Neural progenitor cell (in vitro differentiated cells): Measurements from ENCODE around the gene APC. TPM values are rescaled to one million over a fixed set of nuclear protein-coding genes. Genes with fewer than 3 reads are reported as not detected.

Experiments used
- DNase-seq: peaks from one replicate; pipeline ENCODE4 v3.0.0-alpha.2; 2016; ENCODE audit warnings: low spot score
- H2AFZ ChIP-seq: fragments of 200-600 bp; sonication (generic); replicated peaks from 2 replicates; pipeline ENCODE4 v1.6.1; 2016; ENCODE audit warnings: antibody characterized with exemption
- H3F3A ChIP-seq: fragments of 200-600 bp; sonication (generic); 2 replicates; pipeline ENCODE4 v1.6.1; 2016; ENCODE audit warnings: antibody characterized with exemption, low read depth
- H3K27ac ChIP-seq: fragments of 200-600 bp; sonication (generic); 2 replicates; pipeline ENCODE4 v1.5.1; 2016; ENCODE audit warnings: mild to moderate bottlenecking
- H3K27me3 ChIP-seq: fragments of 200-600 bp; sonication (generic); 2 replicates; pipeline ENCODE4 v1.6.1; 2016; ENCODE audit warnings: mild to moderate bottlenecking, moderate library complexity
- H3K36me3 ChIP-seq: fragments of 200-600 bp; sonication (generic); 2 replicates; pipeline ENCODE4 v1.5.1; 2016
- H3K4me1 ChIP-seq: fragments of 200-600 bp; sonication (generic); 2 replicates; pipeline ENCODE4 v1.6.1; 2016; ENCODE audit warnings: mixed run types
- H3K4me2 ChIP-seq: fragments of 200-600 bp; sonication (generic); 2 replicates; pipeline ENCODE4 v1.6.1; 2016
- H3K4me3 ChIP-seq: fragments of 200-600 bp; sonication (generic); 2 replicates; pipeline ENCODE4 v1.5.1; 2016
- H3K79me2 ChIP-seq: fragments of 200-600 bp; sonication (generic); 2 replicates; pipeline ENCODE4 v1.6.1; 2016; ENCODE audit warnings: low read depth
- H3K9ac ChIP-seq: fragments of 200-600 bp; sonication (generic); 2 replicates; pipeline ENCODE4 v1.6.1; 2016
- H3K9me3 ChIP-seq: fragments of 200-600 bp; sonication (generic); 2 replicates; pipeline ENCODE4 v1.5.1; 2016; ENCODE audit warnings: low read depth
- H4K20me1 ChIP-seq: fragments of 200-600 bp; sonication (generic); 2 replicates; pipeline ENCODE4 v1.6.1; 2016; ENCODE audit warnings: low read depth
- H3K27ac Mint-ChIP-seq: 3 replicates; pipeline ENCODE4 v1.8.0; 2021; ENCODE audit warnings: mixed read lengths
- H3K27me3 Mint-ChIP-seq: 2 replicates; pipeline ENCODE4 v1.8.0; 2022; ENCODE audit warnings: low read depth, mild to moderate bottlenecking, inconsistent platforms, moderate library complexity, mixed read lengths; ENCODE audit not compliant: insufficient read depth
- H3K36me3 Mint-ChIP-seq: 3 replicates; pipeline ENCODE4 v1.8.0; 2021; ENCODE audit warnings: mixed read lengths
- H3K4me1 Mint-ChIP-seq: 3 replicates; pipeline ENCODE4 v1.8.0; 2021; ENCODE audit warnings: mixed read lengths
- H3K4me3 Mint-ChIP-seq: 3 replicates; pipeline ENCODE4 v1.8.0; 2021; ENCODE audit warnings: mild to moderate bottlenecking, moderate library complexity, mixed read lengths
- H3K9me3 Mint-ChIP-seq: 3 replicates; pipeline ENCODE4 v1.8.0; 2020; ENCODE audit warnings: mixed read lengths
- CTCF ChIP-seq: fragments of 200-600 bp; sonication (generic); IDR thresholded peaks from 2 replicates; pipeline ENCODE4 v1.5.1; 2017; ENCODE audit warnings: antibody characterized with exemption, mild to moderate bottlenecking
- EZH2 ChIP-seq: fragments of 200-600 bp; sonication (generic); IDR thresholded peaks from 2 replicates; pipeline ENCODE4 v1.6.1; 2017; ENCODE audit warnings: antibody characterized with exemption, mild to moderate bottlenecking, moderate library complexity
- EZH2phosphoT487 ChIP-seq: fragments of 200-600 bp; sonication (generic); IDR thresholded peaks from 2 replicates; pipeline ENCODE4 v1.6.1; 2017; ENCODE audit warnings: antibody characterized with exemption
- total RNA-seq: library from RNA; depleted of rRNA; stranded (reverse); fragments of >200 nt; gene quantifications from 2 replicates; pipeline ENCODE4 v1.2.3, GENCODE V29; 2015; ENCODE audit warnings: low replicate concordance

The APC gene
- total RNA-seq, 1 donor from 2014 or later, result 39.7 TPM

GRCh38 chr5:112795944-112796678, 58.4 kb downstream of the APC start:
- H3K27ac Mint-ChIP-seq, result no peak overlapping the region
- Histone ChIP-seq H3F3A (no peaks in the 10 kb centered on the region), H3K36me3 (peaks cover 16% of the 10 kb centered on the region), H3K79me2 (no peaks in the 10 kb centered on the region), H3K27ac (no peak overlapping the region), H3K4me3 (no peak overlapping the region), H4K20me1 (no peaks in the 10 kb centered on the region), H3K9me3 (no peaks in the 10 kb centered on the region), H3K9ac (no peak overlapping the region), H3K4me2 (no peak overlapping the region), H3K4me1 (no peaks in the 10 kb centered on the region), H3K27me3 (no peaks in the 10 kb centered on the region), H2AFZ (no peak overlapping the region)
- TF ChIP-seq EZH2, result no peak
- no peak for TF ChIP-seq CTCF
- H3K4me1 Mint-ChIP-seq, result peaks cover 6% of the 10 kb centered on the region
- H3K36me3 Mint-ChIP-seq, result peaks cover 28% of the 10 kb centered on the region
- H3K9me3 Mint-ChIP-seq, result no peaks in the 10 kb centered on the region
- no peak for DNase-seq
- H3K4me3 Mint-ChIP-seq, result no peak overlapping the region
- H3K27me3 Mint-ChIP-seq, result no peaks in the 10 kb centered on the region

- Histone ChIP-seq H3K27me3 (no peaks in the 10 kb centered on the region), H3K27ac (no peak overlapping the region), H3K4me2 (no peak overlapping the region), H3K36me3 (peaks cover 7% of the 10 kb centered on the region), H2AFZ (no peak overlapping the region), H4K20me1 (no peaks in the 10 kb centered on the region), H3K4me1 (no peaks in the 10 kb centered on the region), H3K4me3 (no peak overlapping the region), H3K9me3 (no peaks in the 10 kb centered on the region), H3F3A (no peaks in the 10 kb centered on the region), H3K79me2 (no peaks in the 10 kb centered on the region), H3K9ac (no peak overlapping the region)
- H3K4me3 Mint-ChIP-seq, result no peak overlapping the region
- no peak for DNase-seq
- H3K27me3 Mint-ChIP-seq, result no peaks in the 10 kb centered on the region
- TF ChIP-seq EZH2 (no peak), EZH2phosphoT487 (no peak), CTCF (no peak)
- H3K9me3 Mint-ChIP-seq, result no peaks in the 10 kb centered on the region
- H3K4me1 Mint-ChIP-seq, result peaks cover 6% of the 10 kb centered on the region
- H3K27ac Mint-ChIP-seq, result no peak overlapping the region
- peaks cover 20% of the 10 kb centered on the region for H3K36me3 Mint-ChIP-seq
Measured at GRCh38 chr5:112799661-112800060, 62.0 kb downstream of the APC start.

GRCh38 chr5:112800891-112801290, 63.2 kb downstream of the APC start:
- no peak overlapping the region for H2AFZ ChIP-seq
- no peaks in the 10 kb centered on the region for H3K27me3 Mint-ChIP-seq
- no peak overlapping the region for H3K4me3 Mint-ChIP-seq
- no peak for TF ChIP-seq EZH2phosphoT487
- TF ChIP-seq CTCF, result no peak
- TF ChIP-seq EZH2, result no peak
- H3F3A ChIP-seq, result no peaks in the 10 kb centered on the region
- H3K27me3 ChIP-seq, result no peaks in the 10 kb centered on the region
- DNase-seq, result no peak
- peaks cover 7% of the 10 kb centered on the region for H3K36me3 ChIP-seq
- H4K20me1 ChIP-seq, result no peaks in the 10 kb centered on the region
- H3K36me3 Mint-ChIP-seq, result peaks cover 17% of the 10 kb centered on the region
- H3K4me3 ChIP-seq, result no peak overlapping the region
- no peak overlapping the region for H3K9ac ChIP-seq
- H3K79me2 ChIP-seq, result no peaks in the 10 kb centered on the region
- H3K9me3 Mint-ChIP-seq, result no peaks in the 10 kb centered on the region
- H3K4me2 ChIP-seq, result no peak overlapping the region
- no peak overlapping the region for H3K27ac Mint-ChIP-seq
- H3K4me1 ChIP-seq, result no peaks in the 10 kb centered on the region
- H3K9me3 ChIP-seq, result no peaks in the 10 kb centered on the region
- H3K4me1 Mint-ChIP-seq, result peaks cover 2% of the 10 kb centered on the region
- H3K27ac ChIP-seq, result no peak overlapping the region
